GM19467 (cell line): ENCODE data around the gene CASP1.

Experiments
- ATAC-seq: cut with Tn5 transposase; IDR thresholded peaks from one replicate; pipeline ENCODE4 v1.9.1; 2021; ENCODE audit warnings: mild to moderate bottlenecking, moderate library complexity; ENCODE audit not compliant: unreplicated experiment

CASP1 gene

DNA sequence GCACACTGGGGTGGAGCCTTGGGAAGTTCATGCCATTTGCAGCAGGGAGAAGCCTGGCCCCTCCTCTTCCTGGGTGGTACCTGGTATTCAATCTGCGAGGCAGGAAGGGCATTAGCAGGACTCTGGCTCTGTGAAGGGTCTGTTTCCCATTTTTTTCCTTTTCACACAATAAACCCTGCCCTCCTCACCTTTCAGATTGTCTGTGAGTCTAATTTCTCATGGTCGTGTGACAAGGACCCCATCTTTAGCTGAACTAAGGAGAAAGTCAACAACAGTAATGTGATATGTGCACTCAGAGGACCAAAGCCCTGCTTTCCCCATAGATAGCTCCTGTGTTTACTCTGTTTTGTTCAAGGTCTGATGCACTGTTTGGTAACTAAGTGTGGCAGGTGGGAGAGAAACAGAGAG, 39.9 kb downstream of the CASP1 start:
- no peak for ATAC-seq

DNA sequence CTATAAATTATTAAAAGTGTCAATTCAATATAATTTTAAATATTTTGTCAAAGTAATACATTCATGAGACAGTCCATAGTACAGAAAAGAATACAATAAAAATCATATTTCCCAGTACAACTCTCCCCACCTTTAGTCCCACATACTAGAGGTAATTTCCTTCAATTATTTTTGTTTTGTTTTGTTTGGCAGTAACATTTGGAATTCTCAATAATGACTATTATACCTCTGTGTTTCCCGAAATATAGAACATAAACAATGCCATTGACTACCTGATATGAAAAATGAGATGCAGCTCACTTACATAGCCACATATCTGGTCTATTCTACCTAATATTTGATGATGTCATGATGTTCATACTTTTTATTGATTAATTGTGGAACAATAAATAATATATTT, 42.2 kb downstream of the CASP1 start:
- ATAC-seq = no peak

DNA sequence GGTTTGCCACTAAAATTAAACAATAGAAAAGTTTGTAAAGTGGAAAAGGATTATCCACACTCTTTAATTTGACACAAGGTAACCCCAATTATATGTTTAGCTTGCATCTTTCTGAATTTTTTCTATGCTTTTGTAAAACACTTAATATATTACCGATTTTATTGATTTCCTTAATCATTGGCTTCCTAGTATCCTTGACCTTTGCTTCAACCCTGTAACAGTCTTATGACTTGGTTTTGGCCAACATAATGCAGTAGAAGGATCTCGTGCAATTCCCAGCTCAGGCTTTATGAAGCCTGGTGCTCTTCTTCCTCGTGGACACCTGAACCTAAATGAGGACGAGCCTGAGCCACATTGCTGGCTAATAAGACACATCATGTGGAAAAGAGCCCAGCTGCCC, 43.0 kb downstream of the CASP1 start:
- ATAC-seq = no peak

DNA sequence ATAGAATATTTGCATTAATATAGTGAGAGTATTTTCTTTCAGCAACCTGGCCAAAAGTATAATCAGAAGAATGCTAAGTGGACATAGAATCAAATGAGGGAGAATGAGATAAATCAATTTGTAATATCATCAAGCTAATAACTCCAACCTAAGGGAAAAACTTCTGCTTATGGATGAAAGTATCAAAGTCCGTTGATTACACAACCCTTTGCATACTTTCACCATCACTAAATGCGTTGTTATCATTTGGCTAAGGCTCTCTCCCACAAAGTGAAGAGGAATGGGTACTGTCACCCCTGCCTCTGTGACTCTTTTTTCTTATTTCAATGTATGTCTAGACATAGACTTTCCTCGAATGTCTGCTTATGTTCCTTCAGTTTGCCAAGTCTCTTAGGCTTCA, 50.1 kb downstream of the CASP1 start:
- no peak for ATAC-seq

DNA sequence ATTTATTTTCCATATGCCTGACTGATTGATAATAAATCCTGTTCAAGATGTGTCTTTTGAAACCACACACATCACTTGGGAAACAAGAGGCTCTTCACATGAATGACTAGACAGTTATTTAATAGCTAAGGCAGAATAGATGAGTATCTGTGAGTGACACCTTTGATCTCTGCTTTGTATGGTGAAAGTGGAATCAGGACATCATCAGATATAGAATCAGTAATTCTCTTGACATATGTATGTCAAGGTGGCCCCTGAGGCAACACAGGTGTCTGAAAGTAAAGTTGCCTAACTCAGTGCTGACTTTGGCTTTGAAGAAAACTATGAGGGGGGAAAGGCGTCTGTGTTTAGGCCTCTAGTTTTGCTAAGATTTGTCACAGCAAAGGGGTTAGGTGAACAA, 55.1 kb downstream of the CASP1 start:
- ATAC-seq = no peak
